GM13977 (cell line): ENCODE results near the gene HIPK4.

Experiments
- DNase-seq: peaks from one replicate; pipeline ENCODE4 v3.0.0; 2012; ENCODE audit warnings: low spot score
- CTCF ChIP-seq: IDR thresholded peaks from 2 replicates; pipeline ENCODE4 v1.5.1; 2012; ENCODE audit warnings: mild to moderate bottlenecking, control low read depth; ENCODE audit not compliant: insufficient read depth; ENCODE audit errors: extremely low read depth, missing control alignments
- in situ Hi-C: fragments of 300-500 bp; cut with MboI; formaldehyde crosslinking; loops from one replicate; pipeline ENCODE4 v1.12.0; 2022; ENCODE audit warnings: low sequenced_read_pairs, low pct_unique_long_range_greater_than_20kb, mixed read lengths, inconsistent platforms; ENCODE audit not compliant: unreplicated experiment

Gene HIPK4

GRCh38 chr19:40344422-40344821, 45.6 kb downstream of the HIPK4 start:
- in situ Hi-C loops = no loop called here
- no peak for TF ChIP-seq CTCF
- no peak for DNase-seq

- DNase-seq = no peak
- no peak for TF ChIP-seq CTCF
- in situ Hi-C loops = no loop called here
Observed at GRCh38 chr19:40342644-40343311, 47.2 kb downstream of the HIPK4 start.

- in situ Hi-C loops = no loop called here
- no peak for TF ChIP-seq CTCF
- no peak for DNase-seq
Observed at GRCh38 chr19:40341601-40342482, 48.1 kb downstream of the HIPK4 start.

- no peak for DNase-seq
- in situ Hi-C loops = no loop called here
- no peak for TF ChIP-seq CTCF
Observed at GRCh38 chr19:40339018-40339728, 50.8 kb downstream of the HIPK4 start.

- DNase-seq = no peak
- in situ Hi-C loops = no loop called here
- TF ChIP-seq CTCF = no peak
Observed at GRCh38 chr19:40337594-40337993, 52.4 kb downstream of the HIPK4 start.

GRCh38 chr19:40337107-40337506, 52.9 kb downstream of the HIPK4 start:
- TF ChIP-seq CTCF = no peak
- DNase-seq = no peak

More at GRCh38 chr19:40337107-40337506, 52.9 kb downstream of the HIPK4 start:
- in situ Hi-C loops = no loop called here
